ENCODE measurements around the gene PRKAR1B.
"Not testable (repeated sequence)": the region's sequence is repeated elsewhere in the genome, so short reads cannot be mapped to it uniquely, and the experiment has no call there.

The PRKAR1B gene

DNA sequence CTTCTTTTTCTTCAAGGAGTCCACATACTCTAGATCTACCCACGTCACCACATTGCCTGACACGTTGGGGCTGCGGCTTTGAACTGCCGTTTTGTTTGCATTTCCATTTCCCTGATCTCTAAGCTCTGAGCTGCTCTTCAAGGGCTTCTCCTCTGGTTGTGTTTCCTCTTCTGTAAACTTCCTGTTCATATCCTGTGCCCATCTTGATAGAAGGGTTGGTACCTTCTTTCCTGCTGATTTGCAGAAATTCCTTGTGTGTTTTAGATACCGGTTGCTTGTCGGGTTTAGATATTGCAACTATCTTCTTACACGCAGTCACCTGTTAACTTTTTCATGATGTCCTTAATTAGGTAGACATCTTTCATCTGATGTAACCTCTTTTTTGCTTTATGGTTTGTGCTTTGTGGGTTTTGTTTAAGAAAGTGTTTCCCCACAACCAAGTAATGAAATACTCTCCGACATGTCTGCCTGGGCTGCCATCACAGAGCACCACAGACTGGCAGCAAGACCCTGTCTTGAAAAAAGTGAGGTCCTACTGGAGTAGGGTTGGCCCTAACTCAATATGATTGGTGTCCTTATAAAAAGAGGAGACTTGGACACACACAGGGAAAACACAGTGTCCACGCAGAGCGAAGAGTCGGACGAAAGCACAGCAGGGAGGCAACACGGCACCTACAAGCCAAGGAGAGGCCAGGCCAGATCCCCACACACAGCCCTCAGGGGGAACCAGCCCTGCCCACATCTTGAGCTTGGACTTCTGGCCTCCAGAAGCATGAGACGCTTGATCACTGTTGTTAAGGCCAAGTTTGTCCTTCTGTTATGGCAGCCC lies 108.3 kb downstream of the PRKAR1B start:
- TF ChIP-seq, protein P1, sequence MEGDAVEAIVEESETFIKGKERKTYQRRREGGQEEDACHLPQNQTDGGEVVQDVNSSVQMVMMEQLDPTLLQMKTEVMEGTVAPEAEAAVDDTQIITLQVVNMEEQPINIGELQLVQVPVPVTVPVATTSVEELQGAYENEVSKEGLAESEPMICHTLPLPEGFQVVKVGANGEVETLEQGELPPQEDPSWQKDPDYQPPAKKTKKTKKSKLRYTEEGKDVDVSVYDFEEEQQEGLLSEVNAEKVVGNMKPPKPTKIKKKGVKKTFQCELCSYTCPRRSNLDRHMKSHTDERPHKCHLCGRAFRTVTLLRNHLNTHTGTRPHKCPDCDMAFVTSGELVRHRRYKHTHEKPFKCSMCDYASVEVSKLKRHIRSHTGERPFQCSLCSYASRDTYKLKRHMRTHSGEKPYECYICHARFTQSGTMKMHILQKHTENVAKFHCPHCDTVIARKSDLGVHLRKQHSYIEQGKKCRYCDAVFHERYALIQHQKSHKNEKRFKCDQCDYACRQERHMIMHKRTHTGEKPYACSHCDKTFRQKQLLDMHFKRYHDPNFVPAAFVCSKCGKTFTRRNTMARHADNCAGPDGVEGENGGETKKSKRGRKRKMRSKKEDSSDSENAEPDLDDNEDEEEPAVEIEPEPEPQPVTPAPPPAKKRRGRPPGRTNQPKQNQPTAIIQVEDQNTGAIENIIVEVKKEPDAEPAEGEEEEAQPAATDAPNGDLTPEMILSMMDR (IDR thresholded peaks at IDR 0.05), result no peak
- peaks cover 8% of the 10 kb centered on the region for H3K4me1 Mint-ChIP-seq
- H3K27me3 Mint-ChIP-seq (ENCODE audit: low read depth, poor library complexity), result peaks cover 6% of the 10 kb centered on the region
- H3K4me3 Mint-ChIP-seq, result no peak overlapping the region
- H3K27ac Mint-ChIP-seq, result peak overlapping the region; percentile 9
- peaks cover 54% of the 10 kb centered on the region for H3K9me3 Mint-ChIP-seq
- peaks cover 53% of the 10 kb centered on the region for H3K36me3 Mint-ChIP-seq (ENCODE audit: low read depth)
- DNase-seq, result no peak

DNA sequence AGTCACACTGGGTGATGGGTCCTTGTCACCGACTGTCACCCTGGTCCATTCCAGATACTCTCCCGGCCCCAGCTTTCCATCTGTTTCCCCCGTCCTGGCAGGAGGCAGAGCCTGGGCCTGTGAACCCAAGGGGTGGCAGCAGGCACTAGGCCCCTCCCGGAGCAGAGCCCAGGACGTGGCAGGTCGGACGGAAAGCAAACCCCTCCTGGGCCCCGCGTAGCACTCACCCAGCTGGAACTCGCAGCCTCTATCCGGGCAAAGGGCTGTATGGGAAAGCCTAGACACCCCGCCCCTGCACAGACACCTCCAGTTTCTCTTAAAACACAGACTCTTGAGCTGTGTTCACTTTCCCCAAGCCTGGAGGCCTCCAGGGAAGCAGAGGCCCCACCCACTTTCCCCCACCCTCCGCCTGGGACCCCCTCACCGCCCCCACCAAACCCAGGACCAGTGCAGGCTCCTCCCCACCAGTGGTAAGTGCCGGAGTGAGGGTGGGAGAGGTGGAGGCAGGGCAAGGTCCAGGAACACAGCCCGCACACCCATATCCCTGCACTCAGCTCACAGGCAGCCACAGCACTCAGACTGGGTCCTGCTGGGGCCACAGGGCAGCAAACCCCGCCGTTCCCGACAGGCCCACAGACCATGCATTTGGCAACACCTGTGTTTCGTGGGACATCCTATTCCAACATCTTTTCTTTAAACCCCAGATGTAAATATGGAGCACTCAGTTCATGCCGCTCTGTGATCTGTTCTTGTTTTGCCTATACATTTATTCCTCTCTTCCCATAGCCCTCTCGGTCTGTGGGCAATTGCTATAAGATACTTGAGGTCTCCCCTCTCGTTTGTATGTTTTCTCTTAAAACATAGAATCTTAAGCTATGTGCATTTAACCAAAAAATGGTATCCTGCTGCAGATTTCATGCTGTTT lies 109.2 kb downstream of the PRKAR1B start:
- Mint-ChIP-seq H3K27ac (peak overlapping the region; percentile 9), H3K4me1 (peaks cover 8% of the 10 kb centered on the region), H3K4me3 (no peak overlapping the region), H3K27me3 (ENCODE audit: low read depth, poor library complexity) (peaks cover 2% of the 10 kb centered on the region), H3K9me3 (peaks cover 46% of the 10 kb centered on the region), H3K36me3 (ENCODE audit: low read depth) (peaks cover 44% of the 10 kb centered on the region)
- DNase-seq, result no peak
- TF ChIP-seq, protein P1 (IDR thresholded peaks at IDR 0.05), result no peak

DNA sequence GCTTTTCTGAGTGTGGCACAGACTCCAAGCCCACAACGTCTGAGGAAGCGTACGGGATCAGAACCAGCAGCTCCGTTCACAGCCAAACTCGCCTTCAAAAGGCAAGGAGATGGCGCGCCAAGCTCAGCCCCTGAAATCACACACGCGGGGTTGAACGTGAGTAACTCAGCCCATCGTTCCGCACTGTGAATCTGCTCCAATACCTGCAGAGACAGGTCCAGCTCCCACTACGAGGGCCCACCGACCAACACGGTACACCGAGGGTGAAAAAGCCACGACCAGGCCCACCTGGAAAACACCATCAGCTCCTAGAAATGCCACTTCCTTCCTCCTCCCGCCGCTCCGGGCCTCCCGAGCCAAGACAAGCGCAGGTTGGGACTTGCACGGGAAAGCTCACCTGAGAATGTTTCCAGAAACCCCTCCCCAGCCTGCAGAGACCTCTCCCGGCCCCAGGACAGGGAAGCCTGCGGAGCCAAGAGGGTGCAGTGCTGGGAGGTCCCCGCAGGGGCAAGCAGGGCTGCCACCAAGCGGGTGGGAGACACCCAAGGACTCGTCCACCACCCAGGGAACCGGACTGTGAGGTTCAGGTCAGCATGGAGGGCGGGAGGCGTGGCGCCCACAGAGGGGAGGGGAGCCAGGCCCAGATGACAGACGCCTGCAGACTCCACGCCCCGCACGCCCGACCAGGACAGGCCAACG lies 113.5 kb downstream of the PRKAR1B start:
- peaks cover 5% of the 10 kb centered on the region for H3K9me3 Mint-ChIP-seq
- H3K27me3 Mint-ChIP-seq (ENCODE audit: low read depth, poor library complexity), result peaks cover 8% of the 10 kb centered on the region
- no peak for DNase-seq
- TF ChIP-seq, protein P1 (IDR thresholded peaks at IDR 0.05), result no peak
- H3K27ac Mint-ChIP-seq, result no peak overlapping the region
- H3K4me3 Mint-ChIP-seq, result no peak overlapping the region
- H3K4me1 Mint-ChIP-seq, result peaks cover 42% of the 10 kb centered on the region
- H3K36me3 Mint-ChIP-seq (ENCODE audit: low read depth), result peaks cover 14% of the 10 kb centered on the region

DNA sequence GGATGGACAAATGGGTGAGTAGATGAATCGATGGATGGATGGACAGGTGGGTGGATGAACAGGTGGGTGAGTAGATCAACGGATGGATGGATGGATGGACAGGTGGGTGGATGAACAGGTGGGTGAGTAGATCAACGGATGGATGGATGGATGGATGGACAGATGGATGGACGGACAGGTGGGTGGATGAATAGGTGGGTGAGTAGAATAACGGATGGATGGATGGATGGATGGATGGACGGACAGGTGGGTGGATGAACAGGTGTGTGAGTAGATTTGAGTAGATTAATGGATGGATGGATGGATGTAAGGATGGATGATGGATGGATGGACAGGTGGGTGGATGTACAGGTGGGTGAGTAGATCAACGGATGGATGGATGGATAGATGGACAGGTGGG lies 115.2 kb downstream of the PRKAR1B start:
- H3K36me3 Mint-ChIP-seq (ENCODE audit: low read depth); H3K27ac Mint-ChIP-seq; DNase-seq; H3K27me3 Mint-ChIP-seq (ENCODE audit: low read depth, poor library complexity); H3K9me3 Mint-ChIP-seq; H3K4me3 Mint-ChIP-seq: not testable (repeated sequence)
- peaks cover 51% of the 10 kb centered on the region for H3K4me1 Mint-ChIP-seq

DNA sequence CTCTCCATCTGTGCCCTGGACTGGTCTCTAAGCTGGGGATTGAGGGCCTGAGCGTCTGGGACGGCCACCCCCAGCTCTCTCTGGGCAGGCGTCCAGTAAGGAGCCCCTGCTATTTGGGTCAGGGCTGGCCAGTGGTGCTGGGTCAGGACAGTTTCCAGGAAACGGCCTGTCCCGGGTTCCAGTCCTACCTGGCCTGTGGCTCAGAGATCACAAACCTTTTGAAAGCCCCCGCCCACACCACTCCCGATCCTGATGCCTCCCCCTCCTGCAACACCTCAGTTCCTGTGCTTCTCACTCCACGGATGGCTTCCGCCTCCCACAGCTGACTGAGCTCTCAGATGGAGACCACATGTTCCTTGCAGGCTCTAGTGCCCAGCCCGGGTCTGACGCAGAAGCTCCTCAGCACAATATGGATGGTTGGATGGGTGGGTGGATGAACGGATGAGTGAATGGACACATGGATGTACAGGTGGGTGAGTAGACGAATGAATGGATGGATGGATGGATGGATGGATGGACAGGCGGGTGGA lies 115.7 kb downstream of the PRKAR1B start:
- Mint-ChIP-seq H3K27ac (peak overlapping the region; percentile 92), H3K9me3 (no peaks in the 10 kb centered on the region), H3K4me1 (peaks cover 51% of the 10 kb centered on the region), H3K36me3 (ENCODE audit: low read depth) (peaks cover 8% of the 10 kb centered on the region), H3K27me3 (ENCODE audit: low read depth, poor library complexity) (peaks cover 8% of the 10 kb centered on the region), H3K4me3 (no peak overlapping the region)
- DNase-seq, result no peak
- TF ChIP-seq, protein P1 (IDR thresholded peaks at IDR 0.05), result no peak
